Retina (tissue), 1 donor: Measurements from ENCODE around the gene CD44.

Source experiments
- DNase-seq: peaks from one replicate; pipeline ENCODE4 v3.0.0-alpha.2; 2016

The CD44 gene

DNA sequence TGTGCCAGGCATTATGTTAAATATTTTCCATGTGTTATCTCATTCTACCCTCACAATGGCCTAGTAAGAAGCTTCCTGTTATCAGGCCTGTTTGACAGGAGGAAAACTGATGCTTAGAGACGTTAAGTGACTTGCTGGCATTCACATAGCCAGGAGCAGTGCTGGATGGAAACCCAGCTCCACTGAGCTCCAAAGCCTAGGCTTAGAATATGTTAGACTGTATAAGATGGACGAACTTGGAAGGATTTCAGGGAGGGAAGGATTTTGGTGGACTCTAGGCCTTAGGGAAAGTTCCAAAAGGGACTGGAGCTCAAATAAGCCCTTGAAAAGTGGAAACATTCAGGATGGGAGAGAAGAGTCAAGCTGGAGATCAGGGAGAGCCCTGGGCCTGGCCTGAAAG lies 2.1 kb downstream of the CD44 start:
- no peak for DNase-seq

DNA sequence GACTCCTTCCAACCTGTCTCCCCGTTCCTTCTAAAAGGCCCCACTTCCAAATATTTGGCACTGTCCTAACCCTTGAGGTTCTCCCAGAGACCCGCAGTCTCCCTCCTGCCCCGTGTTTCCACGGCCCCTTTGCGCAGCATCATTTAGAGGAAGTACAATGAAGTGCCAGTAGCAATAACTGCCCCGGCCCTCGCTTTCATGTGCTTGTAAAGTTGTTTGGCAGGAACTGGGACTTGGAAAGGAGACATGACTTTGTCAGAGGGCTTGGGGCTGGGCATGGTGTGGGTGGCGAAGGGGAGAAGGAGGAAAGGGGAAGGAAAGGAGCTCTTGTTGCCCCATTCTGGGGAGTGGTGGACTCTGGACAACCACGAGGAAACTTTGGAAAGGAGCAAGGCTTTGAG lies 2.6 kb downstream of the CD44 start:
- DNase-seq: no peak

DNA sequence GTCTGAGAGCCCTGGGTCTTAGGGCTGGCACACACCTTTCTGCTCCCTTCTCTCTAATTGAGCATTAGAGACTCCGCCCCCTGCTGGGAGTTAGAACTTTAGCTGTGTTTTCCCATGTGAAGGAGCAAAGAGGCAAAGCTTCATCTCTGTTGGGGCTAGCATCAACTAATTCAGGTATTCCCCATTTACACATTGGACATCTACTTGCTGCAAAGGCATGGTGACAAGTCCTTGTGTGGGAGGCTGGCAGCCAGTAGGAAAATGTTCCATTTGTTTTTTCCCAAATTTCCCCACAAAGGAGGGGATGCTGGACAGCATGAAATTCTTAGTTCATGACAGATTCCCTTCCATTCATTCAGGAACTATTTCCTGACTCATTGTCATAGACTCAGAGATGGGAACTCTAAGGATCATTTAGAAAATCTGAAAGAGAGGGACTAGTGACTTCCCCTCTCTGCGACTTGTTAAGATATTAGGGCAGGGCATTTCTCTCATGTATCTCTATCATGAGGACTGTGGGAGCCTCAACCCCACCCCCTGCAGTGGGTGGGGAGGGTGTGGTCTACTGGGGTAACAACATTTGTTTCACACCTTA lies 3.6 kb downstream of the CD44 start:
- DNase-seq: no peak

- no peak for DNase-seq
Measured at GRCh38 chr11:35143297-35144135, 4.5 kb downstream of the CD44 start.

- no peak for DNase-seq
Measured at GRCh38 chr11:35144136-35144741, 5.3 kb downstream of the CD44 start.

- no peak for DNase-seq
Measured at GRCh38 chr11:35144806-35145205, 5.8 kb downstream of the CD44 start.

GRCh38 chr11:35145271-35145670 lies 6.3 kb downstream of the CD44 start:
- no peak for DNase-seq

- no peak for DNase-seq
Measured at GRCh38 chr11:35146074-35146521, 7.1 kb downstream of the CD44 start.

DNA sequence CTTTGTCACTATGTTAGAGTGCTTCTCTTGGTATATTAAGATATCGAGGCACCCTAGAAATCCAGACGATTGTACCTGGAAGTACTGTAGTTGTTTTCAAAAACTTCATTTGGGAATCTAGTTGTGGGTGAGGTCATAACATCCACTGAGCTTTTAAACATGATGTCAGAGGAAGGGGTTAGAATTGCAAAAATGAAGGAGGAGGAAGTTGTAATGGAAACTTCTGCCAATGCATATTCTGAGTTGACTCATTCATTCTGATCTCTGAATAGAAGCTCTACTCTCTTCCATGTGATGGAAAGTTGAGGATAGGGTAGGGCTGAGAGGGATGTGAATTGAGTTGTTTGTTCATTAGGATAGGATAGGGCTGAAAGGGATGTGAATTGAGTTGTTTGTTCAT lies 7.7 kb downstream of the CD44 start:
- no peak for DNase-seq

DNA sequence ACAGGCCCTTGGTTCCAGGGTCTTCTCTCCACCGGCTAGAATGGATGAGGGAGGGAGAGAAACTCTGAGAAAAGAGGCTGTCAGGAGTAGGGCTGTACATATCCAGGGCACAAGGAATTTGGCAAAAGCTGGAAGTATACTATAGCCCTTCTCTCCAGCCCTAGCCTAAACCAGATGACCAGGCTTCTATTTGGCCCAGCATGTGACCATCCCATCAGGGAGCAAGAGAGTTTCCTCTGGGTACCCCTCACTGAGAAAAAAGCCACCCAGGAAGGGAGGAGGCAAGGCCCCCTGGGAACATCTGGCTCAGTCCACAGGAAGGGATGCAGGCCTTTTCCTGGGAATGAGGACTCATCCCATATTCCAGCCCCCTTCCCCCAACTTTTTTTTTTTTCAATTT lies 8.3 kb downstream of the CD44 start:
- DNase-seq: no peak

DNA sequence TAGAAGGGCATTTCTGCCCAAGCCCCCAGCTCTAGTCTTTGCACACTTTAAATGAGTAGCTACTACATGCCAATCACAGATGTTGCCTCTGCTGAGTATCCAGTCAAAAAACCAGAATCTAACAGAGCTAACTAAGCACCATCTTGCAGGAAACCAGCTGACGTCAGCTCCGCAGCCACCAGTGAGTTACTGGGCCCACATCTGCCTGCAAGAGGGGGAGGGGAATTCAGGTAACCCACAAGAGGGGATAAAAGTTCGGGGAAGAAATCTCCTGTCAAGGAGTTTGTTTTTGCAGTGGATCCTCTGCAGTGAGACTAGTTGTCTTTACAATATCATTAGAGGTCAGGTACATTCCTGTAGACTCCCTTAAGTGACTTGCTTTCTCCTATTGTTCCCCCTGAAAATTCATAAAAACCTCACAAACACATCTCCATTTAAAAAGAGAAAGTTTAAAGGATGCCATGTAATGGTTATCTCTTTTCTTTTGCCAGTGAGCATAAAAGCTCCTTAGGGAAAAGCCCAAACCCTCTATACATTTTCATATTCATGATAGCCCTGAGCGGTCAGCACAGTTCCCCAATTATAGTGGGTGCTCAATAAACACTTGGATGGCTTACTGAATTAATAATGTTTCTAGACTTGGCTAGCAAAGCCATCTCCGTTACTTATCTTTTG lies 9.3 kb downstream of the CD44 start:
- DNase-seq: no peak

GRCh38 chr11:35150454-35150853 lies 11.5 kb downstream of the CD44 start:
- no peak for DNase-seq

DNA sequence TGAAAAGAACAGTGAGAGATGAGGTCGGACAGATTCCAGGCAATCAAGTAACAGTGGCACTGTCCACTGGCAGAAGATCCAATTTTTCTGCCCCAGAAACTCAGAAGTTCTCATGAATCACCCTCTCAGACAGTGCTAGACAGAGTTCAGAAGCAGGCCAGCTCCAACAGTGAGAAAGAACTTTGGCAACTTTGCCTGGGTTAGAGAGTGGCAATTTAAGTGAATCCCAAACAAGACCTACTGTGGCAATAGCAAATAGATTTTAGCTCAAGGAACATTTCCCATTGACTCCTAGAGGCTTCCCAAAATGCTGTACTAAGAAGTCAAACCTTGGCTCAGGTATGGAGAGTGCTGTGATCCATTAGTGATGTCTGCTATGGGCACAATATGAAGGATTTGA lies 12.3 kb downstream of the CD44 start:
- DNase-seq: no peak

DNA sequence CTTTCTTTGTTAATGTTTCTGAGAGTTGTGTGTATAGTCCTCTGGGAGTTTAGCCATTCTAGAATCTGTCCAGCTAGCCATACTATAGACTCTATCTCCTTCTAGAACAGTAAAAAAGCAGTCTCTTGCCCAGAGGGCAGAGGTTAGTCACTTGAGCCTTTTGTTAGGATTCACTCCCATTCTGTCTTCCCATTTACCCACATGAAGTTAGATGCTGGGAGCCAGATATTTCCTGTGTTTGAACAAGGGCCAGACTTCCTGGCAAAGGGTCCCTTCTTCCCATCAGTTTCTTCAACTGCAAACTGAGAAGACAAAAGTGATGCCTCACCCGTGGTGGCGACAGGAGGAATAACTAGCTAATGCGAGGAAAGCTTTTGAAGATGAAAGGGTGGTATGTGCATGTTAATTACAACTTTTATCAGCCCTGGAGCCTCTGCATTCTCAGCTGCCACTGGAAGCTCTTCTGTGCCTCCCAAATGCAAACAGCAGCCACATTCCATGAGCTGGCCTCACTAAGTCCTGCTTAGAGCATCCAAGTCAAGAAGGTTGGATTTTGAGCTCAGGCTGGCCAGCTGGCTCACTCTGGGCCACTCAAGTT lies 12.8 kb downstream of the CD44 start:
- no peak for DNase-seq

DNA sequence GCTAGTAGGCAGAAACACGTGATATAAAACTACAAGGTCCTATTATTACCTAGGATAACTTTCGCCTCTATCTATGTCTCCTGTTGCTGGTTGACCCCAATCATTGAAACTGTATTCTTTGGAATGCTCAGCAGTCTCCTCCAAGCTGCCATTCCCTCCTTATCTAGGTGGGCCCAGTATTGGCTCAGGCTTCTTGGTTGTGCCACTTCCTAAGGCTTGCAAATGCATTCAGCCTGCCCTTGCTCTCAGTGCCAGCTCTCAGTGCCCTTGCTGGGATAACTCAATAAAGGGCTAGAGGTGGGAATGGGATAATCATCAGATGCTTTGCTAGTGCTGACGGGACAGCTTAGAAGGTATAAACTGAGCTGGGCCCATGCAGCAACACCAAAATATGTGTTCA lies 13.6 kb downstream of the CD44 start:
- no peak for DNase-seq

GRCh38 chr11:35153280-35153679 lies 14.3 kb downstream of the CD44 start:
- no peak for DNase-seq

- DNase-seq: no peak
Measured at GRCh38 chr11:35154952-35155351, 16.0 kb downstream of the CD44 start.

DNA sequence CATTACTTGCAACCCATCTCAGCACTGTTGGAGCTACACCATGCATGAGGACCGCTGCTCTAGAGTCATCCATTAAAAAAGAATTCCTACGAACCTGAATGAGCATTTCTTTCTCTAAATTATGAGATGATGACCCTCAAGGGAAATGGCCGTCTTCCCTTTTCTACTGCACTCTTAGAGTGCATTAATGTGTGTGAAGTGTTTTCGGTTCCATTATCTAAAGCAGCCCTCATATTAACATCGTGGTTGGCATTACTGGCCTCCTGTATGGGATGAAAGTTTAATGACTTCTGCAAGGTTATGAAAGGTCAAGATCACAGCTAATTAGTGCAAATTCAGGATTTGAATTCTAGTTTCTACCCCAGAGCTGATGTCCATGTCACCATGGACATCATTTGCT lies 16.7 kb downstream of the CD44 start:
- DNase-seq: no peak

DNA sequence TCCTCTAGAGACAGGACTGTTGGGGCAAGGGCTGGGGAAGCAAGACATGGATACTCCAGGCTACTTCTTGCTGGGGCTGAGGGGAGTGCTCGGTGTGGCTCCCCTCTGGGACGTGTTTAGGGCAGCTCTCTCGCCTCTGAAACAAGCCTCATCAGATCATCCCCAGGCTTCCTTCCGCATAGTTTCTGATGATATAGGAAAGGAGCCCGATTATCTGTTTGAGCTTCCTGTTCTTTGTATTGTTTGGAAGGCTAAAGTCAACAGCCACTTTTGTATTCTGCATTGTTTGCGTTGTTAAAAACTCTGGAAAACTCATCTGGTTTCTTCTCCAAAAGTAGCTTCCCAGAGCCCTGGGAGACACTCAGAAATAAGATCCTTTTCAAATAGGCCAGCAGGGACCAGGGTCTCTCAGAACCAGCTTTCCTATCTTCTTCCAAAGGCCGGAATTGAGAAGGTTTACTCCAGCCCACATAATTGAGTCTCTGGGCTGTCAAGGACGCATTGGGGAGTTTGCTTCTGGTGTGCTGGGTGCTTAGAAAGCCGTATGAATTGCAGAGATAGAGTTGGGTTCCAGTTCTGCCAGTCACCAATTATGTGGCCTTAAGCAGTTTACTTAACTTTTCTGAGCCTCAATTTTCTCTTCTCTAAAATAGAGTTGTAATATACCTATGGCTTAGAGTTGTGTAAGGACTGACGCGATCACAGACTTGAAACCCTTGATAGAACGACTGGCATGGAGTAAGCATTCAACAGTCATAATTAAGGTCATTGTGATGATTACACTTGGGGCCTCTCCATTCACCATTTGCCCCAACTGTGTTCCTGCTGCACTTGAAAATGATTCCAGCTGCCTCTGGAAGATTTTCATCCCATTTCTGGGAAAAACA lies 19.1 kb downstream of the CD44 start:
- no peak for DNase-seq

GRCh38 chr11:35158701-35159510 lies 19.9 kb downstream of the CD44 start:
- DNase-seq: no peak

- no peak for DNase-seq
Measured at GRCh38 chr11:35160246-35160824, 21.4 kb downstream of the CD44 start.
